Endothelial cell of umbilical vein (primary cell): ENCODE data around the gene EP300.

ENCODE experiments used
- MYC ChIP-seq: IDR thresholded peaks from one replicate; pipeline ENCODE4 v1.6.1; 2011; ENCODE audit warnings: mild to moderate bottlenecking, low read depth, low read length
- POLR2A ChIP-seq: IDR thresholded peaks from 2 replicates; pipeline ENCODE4 v1.6.1; 2012; ENCODE audit warnings: low read depth, mild to moderate bottlenecking, control low read depth, low read length
- TF ChIP-seq, protein P1 (sequence below), 2 donors: IDR thresholded peaks; 1 replicate in 1 of 2; 2 replicates in 1 of 2; pipeline ENCODE4 v1.5.1; 2011; ENCODE audit warnings: low read length in 2 of 2, mild to moderate bottlenecking in 2 of 2, moderate library complexity in 2 of 2, control low read depth in 1 of 2, inconsistent platforms in 1 of 2, low read depth in 1 of 2; ENCODE audit not compliant: insufficient read depth in 1 of 2; ENCODE audit errors: extremely low read depth in 1 of 2

DNA sequence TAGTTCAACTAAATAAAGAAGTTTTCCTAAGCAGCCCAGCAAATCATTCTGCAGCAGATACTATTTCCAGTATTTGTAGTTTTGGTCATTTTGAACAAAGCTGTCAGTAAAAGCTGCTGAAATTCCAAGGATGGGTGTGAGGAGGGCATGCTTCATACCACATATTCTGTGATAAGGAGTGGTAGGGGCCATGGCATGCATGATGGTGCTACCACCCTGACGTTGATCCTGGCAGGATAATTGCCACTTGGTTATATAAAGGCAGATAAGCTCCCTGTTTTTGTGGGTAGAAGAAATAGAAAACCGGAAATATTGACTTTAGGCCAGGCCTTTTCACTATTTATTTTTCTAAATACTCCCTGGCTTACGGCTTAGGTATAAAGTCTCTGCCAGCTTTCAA, 79.6 kb downstream of the EP300 start:
- TF ChIP-seq, protein P1, sequence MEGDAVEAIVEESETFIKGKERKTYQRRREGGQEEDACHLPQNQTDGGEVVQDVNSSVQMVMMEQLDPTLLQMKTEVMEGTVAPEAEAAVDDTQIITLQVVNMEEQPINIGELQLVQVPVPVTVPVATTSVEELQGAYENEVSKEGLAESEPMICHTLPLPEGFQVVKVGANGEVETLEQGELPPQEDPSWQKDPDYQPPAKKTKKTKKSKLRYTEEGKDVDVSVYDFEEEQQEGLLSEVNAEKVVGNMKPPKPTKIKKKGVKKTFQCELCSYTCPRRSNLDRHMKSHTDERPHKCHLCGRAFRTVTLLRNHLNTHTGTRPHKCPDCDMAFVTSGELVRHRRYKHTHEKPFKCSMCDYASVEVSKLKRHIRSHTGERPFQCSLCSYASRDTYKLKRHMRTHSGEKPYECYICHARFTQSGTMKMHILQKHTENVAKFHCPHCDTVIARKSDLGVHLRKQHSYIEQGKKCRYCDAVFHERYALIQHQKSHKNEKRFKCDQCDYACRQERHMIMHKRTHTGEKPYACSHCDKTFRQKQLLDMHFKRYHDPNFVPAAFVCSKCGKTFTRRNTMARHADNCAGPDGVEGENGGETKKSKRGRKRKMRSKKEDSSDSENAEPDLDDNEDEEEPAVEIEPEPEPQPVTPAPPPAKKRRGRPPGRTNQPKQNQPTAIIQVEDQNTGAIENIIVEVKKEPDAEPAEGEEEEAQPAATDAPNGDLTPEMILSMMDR (IDR thresholded peaks at IDR 0.05; ENCODE audit: extremely low read depth in 1 of 2, insufficient read depth in 1 of 2, low read depth in 1 of 2, low read length in 2 of 2) = no peak
- no peak for TF ChIP-seq POLR2A
- no peak for TF ChIP-seq MYC
